ENCODE results near the gene RPS6KB2.

DNA sequence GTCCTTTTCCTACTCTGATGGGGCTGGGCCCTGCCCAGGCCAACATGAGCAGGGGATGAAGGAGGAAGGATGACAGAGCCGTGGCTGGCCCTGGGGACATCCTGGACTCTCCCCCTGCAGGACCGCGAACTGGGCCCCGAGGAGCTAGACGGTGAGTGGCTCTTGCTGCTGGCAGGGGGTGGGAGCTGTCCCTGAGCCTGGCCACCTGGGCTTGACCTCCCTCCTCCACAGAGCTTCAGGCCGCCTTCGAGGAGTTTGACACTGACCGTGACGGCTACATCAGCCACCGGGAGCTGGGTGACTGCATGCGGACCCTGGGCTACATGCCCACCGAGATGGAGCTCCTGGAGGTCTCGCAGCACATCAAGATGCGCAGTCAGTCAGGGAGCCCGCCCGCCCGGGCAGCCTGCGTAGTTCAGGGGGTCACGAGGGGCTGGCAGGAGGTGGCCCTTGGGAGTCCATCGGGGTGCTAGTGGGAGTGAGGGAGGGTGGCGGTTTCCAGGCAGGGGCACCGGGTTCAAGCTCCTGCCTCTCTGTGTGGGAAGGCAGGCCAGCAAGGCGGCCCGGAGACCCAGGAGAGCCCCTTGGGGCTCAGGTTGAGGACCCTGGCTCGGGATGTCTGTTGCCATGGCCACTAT, 27.9 kb downstream of the RPS6KB2 start:
- TF ChIP-seq EP300 (conservative IDR thresholded peaks at IDR 0.05; ENCODE audit: poor library complexity, severe bottlenecking), result no peak
- TF ChIP-seq, protein P1, sequence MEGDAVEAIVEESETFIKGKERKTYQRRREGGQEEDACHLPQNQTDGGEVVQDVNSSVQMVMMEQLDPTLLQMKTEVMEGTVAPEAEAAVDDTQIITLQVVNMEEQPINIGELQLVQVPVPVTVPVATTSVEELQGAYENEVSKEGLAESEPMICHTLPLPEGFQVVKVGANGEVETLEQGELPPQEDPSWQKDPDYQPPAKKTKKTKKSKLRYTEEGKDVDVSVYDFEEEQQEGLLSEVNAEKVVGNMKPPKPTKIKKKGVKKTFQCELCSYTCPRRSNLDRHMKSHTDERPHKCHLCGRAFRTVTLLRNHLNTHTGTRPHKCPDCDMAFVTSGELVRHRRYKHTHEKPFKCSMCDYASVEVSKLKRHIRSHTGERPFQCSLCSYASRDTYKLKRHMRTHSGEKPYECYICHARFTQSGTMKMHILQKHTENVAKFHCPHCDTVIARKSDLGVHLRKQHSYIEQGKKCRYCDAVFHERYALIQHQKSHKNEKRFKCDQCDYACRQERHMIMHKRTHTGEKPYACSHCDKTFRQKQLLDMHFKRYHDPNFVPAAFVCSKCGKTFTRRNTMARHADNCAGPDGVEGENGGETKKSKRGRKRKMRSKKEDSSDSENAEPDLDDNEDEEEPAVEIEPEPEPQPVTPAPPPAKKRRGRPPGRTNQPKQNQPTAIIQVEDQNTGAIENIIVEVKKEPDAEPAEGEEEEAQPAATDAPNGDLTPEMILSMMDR (IDR thresholded peaks at IDR 0.05; ENCODE audit: poor library complexity, severe bottlenecking), result no peak
- no peak for TF ChIP-seq POLR2AphosphoS5 (IDR thresholded peaks at IDR 0.05)
- TF ChIP-seq RAD21 (conservative IDR thresholded peaks at IDR 0.05), result no peak
- TF ChIP-seq, protein P2, sequence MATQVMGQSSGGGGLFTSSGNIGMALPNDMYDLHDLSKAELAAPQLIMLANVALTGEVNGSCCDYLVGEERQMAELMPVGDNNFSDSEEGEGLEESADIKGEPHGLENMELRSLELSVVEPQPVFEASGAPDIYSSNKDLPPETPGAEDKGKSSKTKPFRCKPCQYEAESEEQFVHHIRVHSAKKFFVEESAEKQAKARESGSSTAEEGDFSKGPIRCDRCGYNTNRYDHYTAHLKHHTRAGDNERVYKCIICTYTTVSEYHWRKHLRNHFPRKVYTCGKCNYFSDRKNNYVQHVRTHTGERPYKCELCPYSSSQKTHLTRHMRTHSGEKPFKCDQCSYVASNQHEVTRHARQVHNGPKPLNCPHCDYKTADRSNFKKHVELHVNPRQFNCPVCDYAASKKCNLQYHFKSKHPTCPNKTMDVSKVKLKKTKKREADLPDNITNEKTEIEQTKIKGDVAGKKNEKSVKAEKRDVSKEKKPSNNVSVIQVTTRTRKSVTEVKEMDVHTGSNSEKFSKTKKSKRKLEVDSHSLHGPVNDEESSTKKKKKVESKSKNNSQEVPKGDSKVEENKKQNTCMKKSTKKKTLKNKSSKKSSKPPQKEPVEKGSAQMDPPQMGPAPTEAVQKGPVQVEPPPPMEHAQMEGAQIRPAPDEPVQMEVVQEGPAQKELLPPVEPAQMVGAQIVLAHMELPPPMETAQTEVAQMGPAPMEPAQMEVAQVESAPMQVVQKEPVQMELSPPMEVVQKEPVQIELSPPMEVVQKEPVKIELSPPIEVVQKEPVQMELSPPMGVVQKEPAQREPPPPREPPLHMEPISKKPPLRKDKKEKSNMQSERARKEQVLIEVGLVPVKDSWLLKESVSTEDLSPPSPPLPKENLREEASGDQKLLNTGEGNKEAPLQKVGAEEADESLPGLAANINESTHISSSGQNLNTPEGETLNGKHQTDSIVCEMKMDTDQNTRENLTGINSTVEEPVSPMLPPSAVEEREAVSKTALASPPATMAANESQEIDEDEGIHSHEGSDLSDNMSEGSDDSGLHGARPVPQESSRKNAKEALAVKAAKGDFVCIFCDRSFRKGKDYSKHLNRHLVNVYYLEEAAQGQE (IDR thresholded peaks at IDR 0.05; ENCODE audit: borderline replicate concordance), result no peak
- TF ChIP-seq EZH2 (IDR thresholded peaks at IDR 0.05; ENCODE audit: borderline replicate concordance, insufficient read depth, low read length, poor library complexity, severe bottlenecking), result no peak
- no peak for TF ChIP-seq MXI1 (conservative IDR thresholded peaks at IDR 0.05; ENCODE audit: poor library complexity, severe bottlenecking)
- TF ChIP-seq TAF1 (IDR thresholded peaks at IDR 0.05; ENCODE audit: low read depth), result no peak
- no peak for TF ChIP-seq SMC3 (conservative IDR thresholded peaks at IDR 0.05; ENCODE audit: poor library complexity)
